Ovary (tissue), 3 donors: ENCODE data around the gene BARHL2.

ENCODE experiments used
- CTCF ChIP-seq, 3 donors: fragments of 450-650 bp in 2 of 3; fragments of 200-600 bp in 1 of 3; IDR thresholded peaks; one replicate each; pipeline versions ENCODE4 v1.5.1 to v1.8.0; 2016 to 2022; ENCODE audit warnings: antibody characterized with exemption in 3 of 3, mild to moderate bottlenecking in 1 of 3
- EP300 ChIP-seq: sonication (generic); formaldehyde crosslinking; IDR thresholded peaks from one replicate; pipeline ENCODE4 v1.6.1; 2017; ENCODE audit warnings: antibody characterized with exemption
- POLR2A ChIP-seq: fragments of 450-650 bp; IDR thresholded peaks from one replicate; pipeline ENCODE4 v1.6.1; 2017; ENCODE audit warnings: antibody characterized with exemption, mild to moderate bottlenecking, moderate library complexity
- donor health status: DM: no; HTN: no; CAD: no.

DNA sequence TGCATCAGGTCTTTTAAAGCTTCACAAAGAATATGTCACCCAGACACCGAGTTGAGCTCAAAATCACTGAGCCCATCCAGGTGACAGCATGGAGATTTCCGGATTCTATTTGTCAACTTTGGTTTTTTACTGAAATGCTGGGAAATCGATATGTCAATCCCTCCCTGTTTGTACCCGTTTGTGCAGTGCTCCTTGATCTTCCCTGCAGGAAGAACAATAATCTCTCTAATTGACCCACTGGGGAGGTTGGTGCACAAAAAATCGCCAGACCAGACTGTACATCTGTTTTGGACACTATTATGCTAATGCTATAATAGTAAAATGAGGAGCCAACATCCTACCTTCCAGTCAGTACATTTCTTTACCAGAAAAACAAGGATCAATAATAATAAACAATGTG is 1.8 kb downstream of the BARHL2 start:
- TF ChIP-seq CTCF (IDR thresholded peaks at IDR 0.05) (no peak), EP300 (no peak), POLR2A (no peak)
